Endothelial cell of umbilical vein (primary cell): Measurements from ENCODE around the gene DNAH9. TPM values are rescaled to one million over a fixed set of nuclear protein-coding genes. Genes with fewer than 3 reads are reported as not detected.

Experiments
- BruUV-seq: library from RNA; stranded (reverse); fragments of 400-500 nt; replicated peaks from 2 replicates; lab custom pipeline; 2021; lab: Mats Ljungman, UMichigan
- CTCF ChIA-PET: fragments of 300-600, 350-600 bp; sonication (Branson Sonifier 250); formaldehyde crosslinking; loops from one replicate; lab custom pipeline; 2021; ENCODE audit warnings: antibody characterized with exemption, inconsistent platforms; lab: Charles Lee
- POLR2A ChIA-PET: fragments of 300-600, 350-600 bp; sonication (Branson Sonifier 250); formaldehyde crosslinking; loops from one replicate; lab custom pipeline; 2021; ENCODE audit warnings: antibody characterized with exemption, inconsistent platforms; lab: Charles Lee
- DNase-seq: peaks from one replicate; pipeline ENCODE4 v3.0.0-alpha.2; 2011; ENCODE audit warnings: low read depth, low spot score
- FAIRE-seq: peaks from 2 replicates; lab custom pipeline; 2011; peaks lifted over from hg19 to GRCh38; lab: Jason Lieb, UNC
- H2AFZ ChIP-seq: 2 replicates; pipeline ENCODE4 v1.6.0; 2012; ENCODE audit warnings: low read depth, low read length, control low read depth, inconsistent platforms
- H3K27ac ChIP-seq: 2 replicates; pipeline ENCODE4 v1.5.1; 2011; ENCODE audit warnings: low read depth, mild to moderate bottlenecking, control low read depth, low read length, moderate library complexity; ENCODE audit not compliant: insufficient read depth
- H3K27me3 ChIP-seq, 2 experiments: 2 replicates each; pipeline versions ENCODE4 v1.6.0 to v1.6.1; 2011; ENCODE audit warnings: low read length in 2 of 2, mixed read lengths in 1 of 2; ENCODE audit not compliant: control insufficient read depth in 2 of 2, insufficient read depth in 2 of 2
- H3K36me3 ChIP-seq, 2 experiments: 2 replicates in 1 of 2; 3 replicates in 1 of 2; pipeline ENCODE4 v1.5.1; 2011; ENCODE audit warnings: low read length in 2 of 2, mild to moderate bottlenecking in 1 of 2, moderate library complexity in 1 of 2; ENCODE audit not compliant: control insufficient read depth in 2 of 2, insufficient read depth in 2 of 2; ENCODE audit errors: extremely low read depth in 1 of 2
- H3K4me1 ChIP-seq: 3 replicates; pipeline ENCODE4 v1.5.1; 2011; ENCODE audit warnings: mild to moderate bottlenecking, low read length; ENCODE audit not compliant: control insufficient read depth, insufficient read depth; ENCODE audit errors: extremely low read depth
- H3K4me2 ChIP-seq: 2 replicates; pipeline ENCODE4 v1.6.1; 2011; ENCODE audit warnings: low read length, control low read depth, mixed read lengths; ENCODE audit not compliant: insufficient read depth
- H3K4me3 ChIP-seq, 3 experiments: fragments of 200-600 bp in 1 of 3; sonication (generic), shearing (Covaris generic) in 1 of 3; replicated peaks in 1 of 3; 2 replicates each; pipeline ENCODE4 v1.5.1; 2011 to 2016; ENCODE audit warnings: control low read depth in 3 of 3, low read length in 3 of 3, mild to moderate bottlenecking in 2 of 3, inconsistent platforms in 1 of 3, low read depth in 1 of 3, moderate library complexity in 1 of 3; ENCODE audit not compliant: insufficient read depth in 1 of 3
- H3K79me2 ChIP-seq: 2 replicates; pipeline ENCODE4 v1.6.0; 2012; ENCODE audit warnings: low read length, inconsistent platforms; ENCODE audit not compliant: control insufficient read depth, insufficient read depth
- H3K9ac ChIP-seq: replicated peaks from 2 replicates; pipeline ENCODE3; 2011; ENCODE audit warnings: low read length, control low read depth; ENCODE audit not compliant: insufficient read depth; ENCODE audit errors: extremely low read depth
- H3K9me1 ChIP-seq: replicated peaks from 3 replicates; pipeline ENCODE4 v1.6.0; 2011; ENCODE audit warnings: mild to moderate bottlenecking, low read length; ENCODE audit not compliant: control insufficient read depth, insufficient read depth; ENCODE audit errors: extremely low read depth
- H3K9me3 ChIP-seq: replicated peaks from 2 replicates; pipeline ENCODE4 v1.5.1; 2012; ENCODE audit warnings: low read length, inconsistent platforms; ENCODE audit not compliant: control insufficient read depth, insufficient read depth
- H4K20me1 ChIP-seq: replicated peaks from 2 replicates; pipeline ENCODE3; 2011; ENCODE audit warnings: mild to moderate bottlenecking, low read length; ENCODE audit not compliant: control insufficient read depth, insufficient read depth; ENCODE audit errors: extremely low read depth
- EZH2 ChIP-seq: IDR thresholded peaks from 2 replicates; pipeline ENCODE4 v1.6.1; 2012; ENCODE audit warnings: borderline replicate concordance, low read depth, mild to moderate bottlenecking, moderate library complexity, low read length, inconsistent platforms; ENCODE audit not compliant: severe bottlenecking
- FOS ChIP-seq: IDR thresholded peaks from 2 replicates; pipeline ENCODE4 v1.6.1; 2011; ENCODE audit warnings: mild to moderate bottlenecking, low read length, moderate library complexity, borderline replicate concordance; ENCODE audit not compliant: insufficient read depth
- GATA2 ChIP-seq: IDR thresholded peaks from 2 replicates; pipeline ENCODE4 v1.7.0; 2011; ENCODE audit warnings: low read depth, mild to moderate bottlenecking, moderate library complexity, mixed read lengths, low read length; ENCODE audit not compliant: insufficient read length, insufficient read depth
- JUN ChIP-seq: IDR thresholded peaks from 2 replicates; pipeline ENCODE4 v1.6.1; 2011; ENCODE audit warnings: borderline replicate concordance, low read depth; ENCODE audit not compliant: insufficient read length, insufficient read depth
- MYC ChIP-seq: IDR thresholded peaks from one replicate; pipeline ENCODE4 v1.6.1; 2011; ENCODE audit warnings: mild to moderate bottlenecking, low read depth, low read length
- POLR2A ChIP-seq: IDR thresholded peaks from 2 replicates; pipeline ENCODE4 v1.6.1; 2012; ENCODE audit warnings: low read depth, mild to moderate bottlenecking, control low read depth, low read length
- POLR2AphosphoS5 ChIP-seq: IDR thresholded peaks from 2 replicates; pipeline ENCODE4 v1.6.1; 2012; ENCODE audit warnings: low read depth, mild to moderate bottlenecking, control low read depth, low read length, moderate library complexity; ENCODE audit not compliant: insufficient read depth
- dilution Hi-C: fragments of 300-500 bp; cut with MboI; formaldehyde crosslinking; loops from one replicate; pipeline ENCODE4 v1.15.0; 2019; ENCODE audit warnings: low sequenced_read_pairs; ENCODE audit not compliant: extremely low pct_ligation_motif_present
- intact Hi-C: fragments of 100-400 bp; cut with micrococcal nuclease; formaldehyde crosslinking; loops from one replicate; pipeline ENCODE4 v1.10.0; 2022
- polyA plus RNA-seq, 4 experiments: library from polyadenylated mRNA; depleted of rRNA in 3 of 4; stranded (reverse) in 3 of 4; unstranded in 1 of 4; fragments of >200 nt; gene quantifications; 2 replicates each; pipeline versions ENCODE4 v1.2.1 to v1.2.3, GENCODE V29; 2011 to 2012; ENCODE audit warnings: missing spikeins in 1 of 4
- total RNA-seq: library from RNA; stranded (reverse); gene quantifications from 2 replicates; pipeline ENCODE4 v1.2.3, GENCODE V29; 2021
- TF ChIP-seq, protein P1 (sequence below): IDR thresholded peaks from 2 replicates; pipeline ENCODE4 v1.6.1; 2011; ENCODE audit not compliant: insufficient read depth, insufficient read length
- TF ChIP-seq, protein P2 (sequence below), 2 donors: IDR thresholded peaks; 1 replicate in 1 of 2; 2 replicates in 1 of 2; pipeline ENCODE4 v1.5.1; 2011; ENCODE audit warnings: low read length in 2 of 2, mild to moderate bottlenecking in 2 of 2, moderate library complexity in 2 of 2, control low read depth in 1 of 2, inconsistent platforms in 1 of 2, low read depth in 1 of 2; ENCODE audit not compliant: insufficient read depth in 1 of 2; ENCODE audit errors: extremely low read depth in 1 of 2

Gene DNAH9
- total and polyA plus RNA-seq, 2 donors (not counting 3 experiments of a cell fraction or from before 2014, with no cell fraction given), result not detected

DNA sequence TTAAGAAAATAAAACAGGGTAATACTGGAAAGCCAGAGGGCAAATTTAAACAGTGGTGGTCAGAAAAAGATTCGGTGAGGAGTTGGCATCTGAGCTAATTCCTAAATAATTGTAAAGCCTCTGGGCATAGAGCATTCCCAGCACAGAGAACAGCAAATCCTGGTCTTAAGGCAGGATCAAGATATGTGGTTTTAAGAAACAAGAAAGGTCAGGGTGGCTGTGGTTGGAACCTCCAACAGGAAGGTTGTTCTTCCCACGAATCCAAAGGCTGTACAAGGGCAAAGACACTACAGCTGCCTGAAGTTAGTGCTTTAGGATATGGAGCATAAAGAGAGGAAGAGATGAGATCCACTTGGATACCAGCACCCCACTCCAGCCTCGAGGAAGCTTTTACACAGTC is 284.4 kb downstream of the DNAH9 start:
- ChIA-PET CTCF (no interaction called here), POLR2A (no interaction called here)
- no peaks in the 10 kb centered on the region for H3K9me3 ChIP-seq
- dilution Hi-C loops (no loop called here), intact Hi-C loops (no loop called here)
- H3K9me1 ChIP-seq, result no peaks in the 10 kb centered on the region
- no peak overlapping the region for H3K27ac ChIP-seq
- H3K36me3 ChIP-seq, result no peaks in the 10 kb centered on the region
- no peaks in the 10 kb centered on the region for H4K20me1 ChIP-seq
- H3K9ac ChIP-seq, result no peak overlapping the region
- no peaks in the 10 kb centered on the region for H3K79me2 ChIP-seq
- no peaks in the 10 kb centered on the region for H3K4me1 ChIP-seq
- H3K4me3 ChIP-seq, result no peak overlapping the region
- DNase-seq (no peak), FAIRE-seq (no peak)
- H2AFZ ChIP-seq, result no peak overlapping the region
- no peak overlapping the region for H3K4me2 ChIP-seq
- H3K27me3 ChIP-seq, result no peaks in the 10 kb centered on the region
- no TSS peak for BruUV-seq
- no peak for TF ChIP-seq POLR2AphosphoS5
- no peak for TF ChIP-seq GATA2
- TF ChIP-seq, protein P1, sequence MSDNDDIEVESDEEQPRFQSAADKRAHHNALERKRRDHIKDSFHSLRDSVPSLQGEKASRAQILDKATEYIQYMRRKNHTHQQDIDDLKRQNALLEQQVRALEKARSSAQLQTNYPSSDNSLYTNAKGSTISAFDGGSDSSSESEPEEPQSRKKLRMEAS, result no peak
- no peak for TF ChIP-seq MYC
- TF ChIP-seq, protein P2, sequence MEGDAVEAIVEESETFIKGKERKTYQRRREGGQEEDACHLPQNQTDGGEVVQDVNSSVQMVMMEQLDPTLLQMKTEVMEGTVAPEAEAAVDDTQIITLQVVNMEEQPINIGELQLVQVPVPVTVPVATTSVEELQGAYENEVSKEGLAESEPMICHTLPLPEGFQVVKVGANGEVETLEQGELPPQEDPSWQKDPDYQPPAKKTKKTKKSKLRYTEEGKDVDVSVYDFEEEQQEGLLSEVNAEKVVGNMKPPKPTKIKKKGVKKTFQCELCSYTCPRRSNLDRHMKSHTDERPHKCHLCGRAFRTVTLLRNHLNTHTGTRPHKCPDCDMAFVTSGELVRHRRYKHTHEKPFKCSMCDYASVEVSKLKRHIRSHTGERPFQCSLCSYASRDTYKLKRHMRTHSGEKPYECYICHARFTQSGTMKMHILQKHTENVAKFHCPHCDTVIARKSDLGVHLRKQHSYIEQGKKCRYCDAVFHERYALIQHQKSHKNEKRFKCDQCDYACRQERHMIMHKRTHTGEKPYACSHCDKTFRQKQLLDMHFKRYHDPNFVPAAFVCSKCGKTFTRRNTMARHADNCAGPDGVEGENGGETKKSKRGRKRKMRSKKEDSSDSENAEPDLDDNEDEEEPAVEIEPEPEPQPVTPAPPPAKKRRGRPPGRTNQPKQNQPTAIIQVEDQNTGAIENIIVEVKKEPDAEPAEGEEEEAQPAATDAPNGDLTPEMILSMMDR (IDR thresholded peaks at IDR 0.05; ENCODE audit: extremely low read depth in 1 of 2, insufficient read depth in 1 of 2, low read depth in 1 of 2, low read length in 2 of 2), result no peak

DNA sequence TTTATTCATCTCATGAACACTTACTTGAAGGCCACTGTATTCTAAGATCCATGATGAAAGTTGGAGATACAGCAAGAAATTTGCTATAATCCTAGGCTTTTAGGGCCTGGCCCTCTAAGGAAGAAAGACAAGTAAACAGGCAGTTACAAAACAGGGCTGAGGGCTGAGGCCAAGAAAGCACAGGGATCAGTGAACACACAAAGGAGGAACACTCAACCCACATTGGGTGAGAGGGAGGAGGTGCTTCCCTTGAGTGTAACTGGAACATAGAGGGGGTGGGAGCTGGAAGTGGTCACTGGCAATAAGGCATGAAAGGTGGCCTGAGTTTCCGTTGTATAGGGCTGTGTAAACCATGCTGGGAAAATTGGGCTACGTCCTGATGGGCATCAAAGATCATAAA is 286.8 kb downstream of the DNAH9 start:
- no peak overlapping the region for H3K4me2 ChIP-seq
- no peak overlapping the region for H2AFZ ChIP-seq
- intact Hi-C loops (no loop called here), dilution Hi-C loops (no loop called here)
- FAIRE-seq (no peak), DNase-seq (no peak)
- H3K27ac ChIP-seq, result no peak overlapping the region
- CTCF ChIA-PET, result no interaction called here
- H3K79me2 ChIP-seq, result no peaks in the 10 kb centered on the region
- no peak overlapping the region for H3K9ac ChIP-seq
- no peaks in the 10 kb centered on the region for H3K4me1 ChIP-seq
- POLR2A ChIA-PET, result no interaction called here
- H3K27me3 ChIP-seq, result no peaks in the 10 kb centered on the region
- no peaks in the 10 kb centered on the region for H4K20me1 ChIP-seq
- no peak for TF ChIP-seq MYC
- TF ChIP-seq, protein P1, result no peak
- TF ChIP-seq, protein P2 (IDR thresholded peaks at IDR 0.05; ENCODE audit: extremely low read depth in 1 of 2, insufficient read depth in 1 of 2, low read depth in 1 of 2, low read length in 2 of 2), result no peak
- no peak for TF ChIP-seq JUN
- no peak for TF ChIP-seq EZH2
- TF ChIP-seq POLR2A, result no peak
- no peak for TF ChIP-seq GATA2
- no peak for TF ChIP-seq FOS
- no peak for TF ChIP-seq POLR2AphosphoS5
- H3K4me3 ChIP-seq, result no peak overlapping the region
- no peaks in the 10 kb centered on the region for H3K9me1 ChIP-seq
- no TSS peak for BruUV-seq
- no peaks in the 10 kb centered on the region for H3K9me3 ChIP-seq
- no peaks in the 10 kb centered on the region for H3K36me3 ChIP-seq
